ENCODE data around the gene CCDC68. TPM values are rescaled to one million over a fixed set of nuclear protein-coding genes. Genes with fewer than 3 reads are reported as not detected.

The CCDC68 gene
- total RNA-seq, 1 donor from 2014 or later = 5.1 TPM

DNA sequence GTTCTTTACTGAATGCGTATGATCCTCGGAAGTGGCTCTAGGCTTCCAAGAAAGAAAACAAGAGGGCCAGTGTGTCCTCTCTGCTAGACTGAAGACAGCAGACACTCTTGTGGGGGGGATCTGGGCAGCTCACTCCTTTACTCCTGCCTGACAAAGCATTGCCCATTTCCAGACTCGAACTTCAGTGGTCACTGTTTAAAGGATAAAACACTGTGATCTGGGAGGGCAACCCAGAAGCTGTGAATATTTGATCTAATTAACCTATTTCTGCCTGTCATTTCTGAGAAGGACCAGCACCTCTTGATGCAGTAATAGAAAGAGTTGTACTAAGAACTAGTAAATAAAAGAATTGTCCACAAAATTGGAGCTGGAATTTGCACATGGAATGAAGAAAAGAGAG lies 24.5 kb upstream of the CCDC68 start:
- H3K4me1 ChIP-seq = no peaks in the 10 kb centered on the region
- no peak overlapping the region for H3K27ac ChIP-seq (replicated peaks)
- H3K4me3 ChIP-seq = no peak overlapping the region
- no peaks in the 10 kb centered on the region for H3K36me3 ChIP-seq
- no peaks in the 10 kb centered on the region for H3K9me3 ChIP-seq (replicated peaks)
- TF ChIP-seq, protein P1, sequence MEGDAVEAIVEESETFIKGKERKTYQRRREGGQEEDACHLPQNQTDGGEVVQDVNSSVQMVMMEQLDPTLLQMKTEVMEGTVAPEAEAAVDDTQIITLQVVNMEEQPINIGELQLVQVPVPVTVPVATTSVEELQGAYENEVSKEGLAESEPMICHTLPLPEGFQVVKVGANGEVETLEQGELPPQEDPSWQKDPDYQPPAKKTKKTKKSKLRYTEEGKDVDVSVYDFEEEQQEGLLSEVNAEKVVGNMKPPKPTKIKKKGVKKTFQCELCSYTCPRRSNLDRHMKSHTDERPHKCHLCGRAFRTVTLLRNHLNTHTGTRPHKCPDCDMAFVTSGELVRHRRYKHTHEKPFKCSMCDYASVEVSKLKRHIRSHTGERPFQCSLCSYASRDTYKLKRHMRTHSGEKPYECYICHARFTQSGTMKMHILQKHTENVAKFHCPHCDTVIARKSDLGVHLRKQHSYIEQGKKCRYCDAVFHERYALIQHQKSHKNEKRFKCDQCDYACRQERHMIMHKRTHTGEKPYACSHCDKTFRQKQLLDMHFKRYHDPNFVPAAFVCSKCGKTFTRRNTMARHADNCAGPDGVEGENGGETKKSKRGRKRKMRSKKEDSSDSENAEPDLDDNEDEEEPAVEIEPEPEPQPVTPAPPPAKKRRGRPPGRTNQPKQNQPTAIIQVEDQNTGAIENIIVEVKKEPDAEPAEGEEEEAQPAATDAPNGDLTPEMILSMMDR (IDR thresholded peaks at IDR 0.05; ENCODE audit: borderline replicate concordance) = no peak
- intact Hi-C loops (cut with micrococcal nuclease) = loop anchor here (10.0 kb wide), 2 partner anchors 59 to 299 kb away; no protein-coding TSS in a partner anchor
- DNase-seq = no peak
- H3K27me3 ChIP-seq (ENCODE audit: low read depth) = no peaks in the 10 kb centered on the region

DNA sequence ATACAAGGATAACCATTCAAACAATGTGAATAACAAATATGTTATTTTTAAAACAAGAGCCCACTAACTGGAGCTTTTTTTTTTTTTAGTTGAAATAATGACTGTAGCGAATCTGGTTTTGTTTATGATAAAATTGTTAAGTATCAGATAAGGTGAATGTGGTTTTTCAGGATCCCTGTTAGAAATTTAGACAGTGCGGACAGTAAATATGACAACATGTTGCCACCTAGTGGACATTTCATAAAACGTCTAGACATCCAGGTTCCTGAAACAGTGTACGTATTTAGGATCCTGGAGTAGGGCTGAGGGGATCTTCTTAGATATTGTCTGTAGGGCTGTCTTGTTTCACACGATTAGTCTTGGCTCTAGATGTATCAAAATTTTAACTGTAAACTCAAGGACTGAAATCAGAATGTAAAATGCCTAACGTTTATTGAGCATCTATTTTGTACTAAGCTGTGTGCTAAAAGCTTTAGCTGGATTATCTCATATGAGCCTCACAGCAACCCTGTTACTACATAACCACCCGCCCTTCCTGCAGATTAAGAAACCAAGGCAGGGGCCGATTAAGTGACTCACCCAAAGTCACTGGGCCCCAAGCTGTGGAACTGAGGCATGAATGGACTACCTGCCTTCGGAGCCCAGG lies 23.9 kb upstream of the CCDC68 start:
- no peaks in the 10 kb centered on the region for H3K4me1 ChIP-seq
- H3K27me3 ChIP-seq (ENCODE audit: low read depth) = no peaks in the 10 kb centered on the region
- H3K36me3 ChIP-seq = no peaks in the 10 kb centered on the region
- H3K27ac ChIP-seq (replicated peaks) = no peak overlapping the region
- TF ChIP-seq, protein P1 (IDR thresholded peaks at IDR 0.05; ENCODE audit: borderline replicate concordance) = peak; percentile 81
- peaks cover 4% of the 10 kb centered on the region for H3K9me3 ChIP-seq (replicated peaks)
- intact Hi-C loops (cut with micrococcal nuclease) = loop anchor here (10.0 kb wide), 2 partner anchors 58 to 298 kb away; no protein-coding TSS in a partner anchor
- DNase-seq = no peak
- no peak overlapping the region for H3K4me3 ChIP-seq

DNA sequence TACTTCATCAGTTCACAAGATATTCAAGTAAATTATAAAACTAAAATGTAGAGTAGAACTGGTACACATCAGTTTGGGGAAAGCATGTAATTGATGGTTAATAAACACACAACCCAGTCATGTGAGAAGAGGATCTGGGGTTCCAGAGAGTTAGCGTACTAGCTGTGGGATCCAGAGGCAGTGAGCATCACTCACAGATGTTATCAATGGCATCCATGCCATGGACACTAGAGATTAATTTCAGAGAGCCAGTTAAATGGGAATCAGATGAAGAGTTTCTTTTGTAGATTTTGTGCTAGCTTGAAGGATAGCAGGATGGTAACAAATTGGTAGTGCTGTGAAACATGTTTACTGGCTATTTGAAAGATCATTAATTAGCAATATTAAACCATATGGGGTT lies 21.8 kb upstream of the CCDC68 start:
- intact Hi-C loops (cut with micrococcal nuclease) = loop anchor here (10.0 kb wide), 2 partner anchors 56 to 296 kb away; no protein-coding TSS in a partner anchor
- TF ChIP-seq, protein P1 (IDR thresholded peaks at IDR 0.05; ENCODE audit: borderline replicate concordance) = no peak
- no peak for DNase-seq
- H3K9me3 ChIP-seq (replicated peaks) = peaks cover 10% of the 10 kb centered on the region
- no peaks in the 10 kb centered on the region for H3K36me3 ChIP-seq
- H3K27me3 ChIP-seq (ENCODE audit: low read depth) = no peaks in the 10 kb centered on the region
- no peak overlapping the region for H3K27ac ChIP-seq (replicated peaks)
- H3K4me1 ChIP-seq = no peaks in the 10 kb centered on the region
- H3K4me3 ChIP-seq = no peak overlapping the region

DNA sequence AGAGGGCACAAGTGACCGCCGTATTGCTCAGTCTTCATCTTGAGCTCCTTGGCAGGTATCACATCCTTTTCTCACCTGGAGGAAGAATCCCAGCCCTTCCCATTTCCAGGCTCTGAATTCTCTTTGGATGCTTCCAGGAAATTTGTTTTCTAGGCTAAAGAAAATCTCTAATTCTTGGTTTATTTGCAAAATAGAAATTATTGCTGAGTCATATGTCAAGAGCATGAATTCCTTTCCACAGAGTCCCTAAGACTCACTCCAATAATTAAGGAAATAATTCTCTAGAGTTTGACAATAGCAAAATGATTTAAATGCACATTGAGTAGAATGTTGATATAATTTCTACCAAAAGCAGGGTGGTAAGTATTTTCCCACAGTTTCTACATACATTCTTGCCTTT lies 16.3 kb upstream of the CCDC68 start:
- no peaks in the 10 kb centered on the region for H3K27me3 ChIP-seq (ENCODE audit: low read depth)
- H3K36me3 ChIP-seq = no peaks in the 10 kb centered on the region
- H3K4me3 ChIP-seq = no peak overlapping the region
- TF ChIP-seq, protein P1 (IDR thresholded peaks at IDR 0.05; ENCODE audit: borderline replicate concordance) = no peak
- DNase-seq = no peak
- H3K27ac ChIP-seq (replicated peaks) = no peak overlapping the region
- H3K4me1 ChIP-seq = no peaks in the 10 kb centered on the region
- H3K9me3 ChIP-seq (replicated peaks) = peaks cover 19% of the 10 kb centered on the region
- intact Hi-C loops (cut with micrococcal nuclease) = no loop called here

DNA sequence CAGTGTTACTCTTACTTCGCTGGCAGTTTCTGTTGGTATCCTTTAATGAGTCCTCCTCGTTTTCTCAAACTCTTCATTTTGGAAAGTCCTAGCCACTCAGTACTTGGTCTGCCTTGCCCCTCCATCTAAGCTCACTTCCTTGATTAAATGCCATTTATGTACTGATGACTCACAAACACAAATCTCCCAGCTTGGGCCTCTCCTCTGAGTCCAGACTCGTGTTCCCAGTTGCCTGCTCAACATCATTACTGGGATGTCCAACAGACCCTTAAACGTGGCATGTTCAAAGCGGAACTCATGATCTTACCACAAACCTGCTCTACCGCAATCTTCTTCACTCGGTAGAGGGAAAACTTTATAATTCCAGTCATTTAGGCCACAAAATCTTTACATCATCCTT lies 13.8 kb upstream of the CCDC68 start:
- intact Hi-C loops (cut with micrococcal nuclease) = no loop called here
- TF ChIP-seq, protein P1 (IDR thresholded peaks at IDR 0.05; ENCODE audit: borderline replicate concordance) = no peak
- H3K27ac ChIP-seq (replicated peaks) = no peak overlapping the region

More for the DNA sequence above, 13.8 kb upstream of the CCDC68 start:
- Histone ChIP-seq H3K36me3 (no peaks in the 10 kb centered on the region), H3K27me3 (ENCODE audit: low read depth) (no peaks in the 10 kb centered on the region), H3K9me3 (replicated peaks) (peaks cover 13% of the 10 kb centered on the region), H3K4me1 (no peaks in the 10 kb centered on the region), H3K4me3 (no peak overlapping the region)
- no peak for DNase-seq

Measured in left ventricle myocardium inferior (tissue), 1 donor.